CD4-positive, alpha-beta T cell treated with Interleukin-4 for 1 hour (primary cell): Measurements from ENCODE around the gene GRID2IP.

Experiments used
- DNase-seq, 2 donors: peaks; one replicate each; pipeline ENCODE4 v3.0.0-alpha.2; 2020 to 2022

Gene GRID2IP

DNA sequence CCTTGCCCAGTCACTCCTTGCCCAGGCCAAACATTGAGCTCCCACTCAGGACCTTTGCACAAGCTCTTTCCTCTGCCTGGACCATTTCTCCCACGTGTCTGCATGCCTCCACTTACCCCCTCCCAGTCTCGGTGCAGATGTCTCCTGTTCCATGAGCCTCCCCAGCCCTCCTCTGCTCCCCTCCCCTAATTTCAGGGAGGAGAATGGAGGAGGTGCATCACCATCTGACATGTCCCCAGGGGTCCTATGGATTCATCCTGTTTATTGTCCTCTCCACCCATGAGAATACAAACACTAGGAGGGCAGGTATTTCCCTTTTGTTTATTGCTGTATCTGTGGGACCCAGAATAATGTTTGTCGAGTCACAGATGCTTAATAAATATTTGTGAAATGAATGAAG lies 8.6 kb upstream of the GRID2IP start:
- DNase-seq = no peak

DNA sequence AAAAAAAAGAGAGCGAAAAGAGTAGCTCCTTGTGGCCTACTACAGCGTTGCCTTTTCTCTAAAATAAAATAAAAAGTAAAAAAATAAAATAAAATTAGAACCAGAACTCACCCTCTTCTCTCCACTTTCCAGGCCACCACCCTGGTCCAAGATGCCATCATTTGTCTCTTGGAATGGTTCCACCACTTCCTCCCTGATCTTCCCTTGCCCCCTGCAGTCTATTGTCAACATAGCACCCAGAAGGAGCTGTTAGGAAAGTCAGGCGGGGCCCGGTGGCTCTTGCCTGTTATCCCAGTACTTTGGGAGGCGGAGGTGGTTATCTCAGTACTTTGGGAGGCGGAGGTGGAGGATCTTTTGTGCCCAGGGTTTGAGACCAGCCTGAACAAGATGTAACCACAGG lies 7.6 kb upstream of the GRID2IP start:
- no peak for DNase-seq

DNA sequence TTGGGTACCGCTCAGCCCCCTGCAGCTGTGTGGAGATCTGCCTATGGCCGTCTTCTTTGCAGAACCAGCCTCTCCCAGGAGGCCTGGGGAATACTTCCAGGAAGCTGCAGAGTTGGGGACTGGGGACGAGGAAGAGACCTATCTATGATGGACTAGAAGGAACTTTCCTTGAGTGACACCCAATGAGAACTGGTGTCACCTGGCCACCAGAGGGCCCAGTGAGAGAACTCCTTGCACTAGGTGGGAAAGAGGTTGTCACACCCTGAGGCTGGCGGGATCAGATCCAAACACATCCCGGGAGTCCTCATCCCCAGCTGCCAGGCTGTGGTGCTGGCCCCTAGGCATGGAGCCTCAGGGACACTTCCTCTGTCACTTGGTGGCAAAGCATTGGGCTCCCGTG lies 4.9 kb upstream of the GRID2IP start:
- DNase-seq = no peak

DNA sequence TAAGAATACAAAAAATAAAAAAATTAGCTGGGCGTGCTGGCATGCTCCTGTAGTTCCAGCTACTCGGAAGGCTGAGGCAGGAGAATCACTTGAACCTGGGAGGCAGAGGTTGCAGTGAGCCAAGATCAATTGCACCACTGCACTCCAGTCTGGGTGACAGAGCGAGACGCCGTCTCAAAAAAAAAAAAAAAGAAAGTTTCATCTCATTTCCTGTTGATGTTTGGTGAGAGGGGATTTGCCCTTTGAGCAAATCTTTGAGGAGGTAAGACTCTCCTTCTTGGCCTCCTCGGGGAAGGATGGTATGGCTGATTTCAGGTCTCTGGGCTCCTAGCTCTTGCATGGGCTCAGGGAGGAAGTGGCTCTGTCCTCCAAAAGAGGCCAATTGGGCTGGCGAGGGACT lies 3.6 kb upstream of the GRID2IP start:
- DNase-seq = no peak

DNA sequence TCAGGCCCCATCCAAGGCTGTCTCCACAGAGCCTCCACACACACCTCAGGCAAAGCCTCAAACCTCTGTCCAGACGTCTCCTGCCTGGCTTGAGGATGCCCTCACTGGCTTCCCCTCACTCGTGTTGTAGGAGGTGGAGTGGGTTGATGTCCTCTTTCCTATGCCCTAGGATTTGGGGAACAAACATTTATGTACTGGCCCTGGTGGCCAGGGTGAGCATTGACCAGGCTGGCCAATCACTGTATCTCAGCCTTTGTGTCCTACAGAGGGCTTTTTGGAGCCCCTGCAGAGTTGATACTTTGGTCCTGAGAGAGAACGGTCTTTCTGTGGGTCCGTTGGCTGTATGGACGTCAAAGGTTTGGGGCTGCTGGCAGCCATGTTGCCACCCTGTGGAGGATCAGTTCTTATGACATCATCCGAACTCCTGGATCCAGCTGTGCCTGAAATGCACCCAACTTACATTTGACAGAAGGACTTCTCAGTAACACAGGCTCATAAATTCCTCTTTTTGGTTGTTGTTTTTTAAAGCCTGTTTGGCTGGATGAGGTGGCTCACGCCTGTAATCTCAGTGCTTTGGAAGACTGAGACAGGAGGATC lies 2.3 kb upstream of the GRID2IP start:
- DNase-seq = no peak

DNA sequence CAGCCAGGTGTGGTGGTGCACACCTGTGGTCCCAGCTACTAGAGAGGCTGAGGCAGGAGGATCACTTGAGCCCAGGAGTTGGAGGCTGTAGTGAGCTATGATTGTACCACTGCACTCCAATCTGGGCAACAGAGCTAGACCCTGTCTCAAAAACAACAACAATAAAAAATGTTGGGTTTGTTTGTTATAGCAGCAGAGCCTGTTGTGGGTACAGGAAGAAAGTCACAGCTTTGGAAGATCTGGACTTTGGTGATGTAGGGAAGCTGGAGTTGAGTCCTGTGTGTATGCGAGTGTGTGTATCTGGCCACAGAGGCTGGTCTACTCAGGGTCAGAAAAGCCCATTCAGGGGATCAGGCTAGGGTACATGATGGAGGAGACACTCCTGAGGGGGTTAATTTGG lies 3.9 kb downstream of the GRID2IP start:
- DNase-seq = no peak

DNA sequence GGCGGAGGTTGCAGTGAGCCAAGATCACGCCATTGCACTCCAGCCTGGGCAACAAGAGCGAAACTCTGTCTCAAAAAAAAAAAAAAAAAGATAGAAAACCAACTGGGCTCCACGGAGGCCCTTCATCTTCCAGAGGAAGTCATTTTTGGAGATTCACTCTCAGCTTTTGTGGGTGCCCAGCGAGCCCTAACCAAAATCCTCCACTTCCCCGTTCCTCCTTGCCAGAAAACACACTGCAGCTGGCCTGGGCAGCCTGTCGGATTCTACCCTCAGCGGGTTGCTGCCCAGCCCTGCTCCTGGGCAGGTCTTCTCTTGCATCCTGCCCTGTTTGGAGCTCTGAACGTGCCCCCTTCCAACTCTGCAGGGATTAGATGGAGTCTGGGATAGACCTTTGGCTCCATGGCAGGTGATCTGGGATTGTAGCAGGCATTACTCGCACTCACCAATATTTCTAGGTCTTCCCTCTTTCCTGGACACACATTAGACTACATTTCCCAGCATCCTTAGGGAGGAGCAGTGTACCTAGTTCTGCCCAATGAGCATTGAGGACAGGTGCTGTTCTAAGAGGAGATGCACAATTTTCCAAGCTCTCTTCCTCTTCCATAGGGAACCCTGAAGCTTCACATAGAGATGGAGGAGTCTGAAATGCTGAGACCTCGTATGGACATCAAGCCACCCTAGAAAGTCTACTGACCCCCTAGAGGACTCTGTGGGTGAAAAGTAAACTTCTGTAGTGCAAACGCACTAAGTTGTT lies 4.6 kb downstream of the GRID2IP start:
- no peak for DNase-seq

DNA sequence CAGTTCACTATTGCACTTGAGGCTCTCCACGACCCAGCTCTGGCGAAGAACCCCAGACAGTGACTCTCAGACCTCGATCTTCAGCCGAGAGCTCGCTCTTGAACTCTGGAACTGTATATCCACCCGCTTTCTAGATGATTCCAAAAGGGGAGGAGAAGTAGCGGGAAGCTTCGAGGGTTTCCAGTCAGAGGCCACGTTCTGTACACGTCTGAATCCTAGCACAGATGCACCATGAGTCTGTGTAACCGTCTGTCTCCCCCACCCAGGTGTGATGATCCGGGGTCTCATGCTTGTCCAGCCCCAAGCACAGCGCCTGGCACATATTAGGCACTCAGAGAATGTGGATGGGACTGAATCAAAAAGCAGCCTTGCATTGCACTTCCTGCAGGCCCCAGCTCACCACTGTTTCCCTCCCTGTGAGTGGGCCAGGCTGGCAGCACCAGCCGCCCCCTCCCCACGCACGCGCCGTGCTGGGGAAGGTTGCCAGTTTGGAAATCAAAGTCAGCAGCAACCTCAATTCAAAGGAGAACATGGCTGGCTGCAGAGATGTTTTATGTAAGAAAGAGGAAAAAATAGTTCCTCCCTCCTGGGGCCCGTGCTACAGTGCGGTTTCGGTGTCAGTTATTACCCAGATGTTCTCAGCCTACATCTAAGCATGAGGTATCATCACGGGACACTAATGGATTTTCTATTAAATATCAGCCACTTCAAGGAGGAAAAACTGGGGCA lies 5.7 kb downstream of the GRID2IP start:
- no peak for DNase-seq

DNA sequence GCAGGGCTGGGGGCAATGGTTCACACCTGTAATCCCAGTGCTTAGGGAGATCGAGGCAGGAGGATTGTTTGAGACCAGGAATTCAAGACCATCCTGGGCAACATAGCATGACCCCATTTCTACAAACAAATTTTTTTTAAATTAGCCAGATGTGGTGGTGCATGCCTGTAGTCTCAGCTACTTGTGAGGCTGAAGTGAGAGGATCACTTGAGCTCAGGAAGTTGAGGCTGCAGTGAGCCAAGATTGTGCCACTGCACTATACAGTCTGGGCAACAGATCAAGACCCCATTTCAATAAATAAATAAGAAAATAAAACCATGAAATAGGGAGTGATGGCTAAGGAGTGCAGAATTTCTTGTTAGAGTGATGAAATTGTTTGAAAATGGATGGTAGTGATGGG lies 8.9 kb downstream of the GRID2IP start:
- DNase-seq = no peak

DNA sequence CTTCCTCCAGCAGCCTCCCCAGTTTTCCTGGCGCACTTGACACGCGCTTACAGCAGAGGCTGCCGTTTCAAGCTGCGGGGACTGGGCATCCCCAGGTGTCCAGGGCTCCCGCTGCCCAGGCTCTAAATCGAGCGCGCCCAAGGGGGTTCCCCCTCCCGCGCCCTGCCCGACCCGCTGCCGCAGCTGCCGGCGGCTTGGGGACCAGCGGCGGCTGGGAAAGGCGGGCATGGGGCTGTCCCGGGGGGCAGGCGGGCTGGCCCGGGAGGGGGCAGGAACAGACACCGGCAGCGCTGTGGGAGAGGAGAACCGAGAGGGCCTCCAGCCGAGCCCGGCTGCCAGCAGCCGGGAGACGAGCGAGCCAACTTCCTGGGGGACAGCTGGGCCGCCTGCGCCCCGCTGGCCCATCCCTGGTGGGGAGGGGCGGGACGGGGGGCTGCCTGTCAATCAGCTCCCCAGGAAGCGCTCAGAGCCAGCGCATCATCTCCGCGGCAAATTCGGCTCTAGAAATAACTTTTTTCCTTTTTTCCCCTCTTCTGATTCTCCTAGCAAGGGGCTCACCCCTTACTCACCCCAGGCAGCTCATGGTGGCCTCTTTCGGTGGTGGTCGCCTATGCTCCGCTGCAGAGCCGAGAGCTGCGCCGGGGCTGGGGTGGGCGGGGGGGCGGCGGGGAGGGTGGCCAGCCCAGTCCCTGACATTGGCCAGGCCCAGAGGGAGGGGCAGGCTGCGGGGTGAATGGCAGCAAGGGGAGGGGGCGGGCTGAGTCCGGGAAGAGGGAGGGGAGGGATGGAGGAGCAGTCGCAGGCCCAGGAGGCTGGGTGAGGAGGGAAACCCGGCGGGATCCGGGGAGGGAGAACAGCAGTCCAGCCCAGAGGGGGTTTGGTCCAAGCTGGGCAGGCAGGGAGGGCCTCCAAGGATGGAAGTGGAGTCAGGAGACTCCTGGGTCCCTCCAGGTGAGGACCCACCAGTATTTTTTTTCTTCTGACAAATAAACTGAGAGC lies 14.7 kb downstream of the GRID2IP start:
- DNase-seq = no peak

DNA sequence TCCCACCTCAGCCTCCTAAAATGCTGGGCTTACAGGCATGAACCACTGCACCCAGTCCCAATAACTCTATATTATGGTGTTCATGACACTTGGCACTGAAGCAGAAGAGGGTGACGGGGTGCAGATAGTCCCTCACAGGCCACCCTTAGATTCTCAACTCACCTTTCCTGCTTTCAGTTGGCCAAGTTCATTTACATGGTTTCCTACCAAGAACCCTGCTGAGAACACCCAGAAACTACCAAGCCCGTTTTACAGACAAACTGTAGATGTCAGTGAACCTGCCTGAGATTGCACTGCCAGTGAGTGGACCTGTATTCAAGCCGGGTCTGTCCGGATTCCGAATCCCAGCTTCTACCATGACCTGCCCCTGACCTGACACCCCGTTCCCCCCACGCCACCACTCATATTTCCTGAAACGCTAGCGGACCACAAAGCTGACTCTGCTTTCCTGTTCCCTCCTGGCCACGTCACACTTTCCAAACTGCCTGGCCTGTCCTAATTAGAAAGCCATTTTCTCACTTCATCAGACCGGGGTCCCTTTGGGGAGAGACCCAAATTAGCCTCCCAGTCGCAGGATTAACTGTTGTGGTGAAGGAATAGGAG lies 17.3 kb downstream of the GRID2IP start:
- DNase-seq = no peak

DNA sequence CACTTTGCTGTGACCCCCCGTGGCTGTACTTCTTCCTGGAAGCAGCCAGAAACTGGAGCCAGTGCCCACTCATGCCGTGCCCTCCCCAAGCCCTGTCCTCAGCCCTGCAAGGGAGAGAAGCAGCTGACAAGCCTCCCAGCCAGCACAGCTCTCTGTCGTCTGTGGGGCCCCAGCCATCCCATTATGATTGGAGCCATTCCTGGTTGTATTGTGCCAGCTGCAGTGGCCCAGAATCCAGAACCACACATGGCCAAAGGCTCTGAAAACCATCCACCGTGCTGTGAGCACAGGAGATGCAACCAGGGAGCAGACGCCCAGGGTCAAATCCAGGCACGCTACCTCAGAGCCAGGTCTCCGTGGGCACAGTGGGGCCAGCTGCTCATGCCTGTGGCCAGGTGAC lies 18.7 kb downstream of the GRID2IP start:
- no peak for DNase-seq

DNA sequence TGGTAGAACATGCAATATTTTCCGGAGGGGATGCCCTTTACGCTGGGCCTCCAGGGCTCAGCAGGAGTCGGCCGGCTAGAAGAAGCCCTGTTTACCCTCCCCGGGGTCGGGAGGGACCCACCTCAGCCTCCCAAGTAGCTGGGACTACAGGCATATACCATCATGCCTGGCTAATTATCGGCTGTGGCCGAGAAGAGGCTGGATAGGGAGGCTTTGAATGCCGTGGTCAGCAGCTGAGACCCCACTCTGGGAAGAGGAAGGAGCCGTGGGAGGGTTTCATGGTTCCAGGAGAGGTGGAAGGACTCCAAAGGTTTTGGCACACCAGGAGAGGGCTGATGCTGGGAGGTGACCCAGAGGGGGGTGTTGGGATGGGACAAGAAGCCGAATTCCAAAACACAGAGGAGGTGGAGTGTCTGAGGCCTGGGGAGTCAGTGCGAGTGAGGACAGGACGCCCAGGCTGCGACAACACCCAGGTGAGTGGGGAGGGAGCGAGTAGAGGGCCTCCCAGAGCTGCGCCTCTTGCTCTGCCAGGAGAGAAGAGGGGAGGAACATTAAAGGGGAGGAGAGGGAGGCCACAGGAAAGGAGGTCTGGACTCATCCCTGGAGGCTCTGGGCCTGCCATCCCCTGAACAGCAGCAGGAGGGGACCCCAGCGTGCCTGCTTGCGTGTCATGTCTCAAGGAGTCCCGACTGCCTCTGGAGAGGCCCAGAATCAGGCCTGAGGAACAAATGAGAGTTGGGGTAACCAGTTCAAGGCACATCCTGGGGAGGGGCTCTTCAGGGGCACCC lies 19.6 kb downstream of the GRID2IP start:
- DNase-seq = no peak

DNA sequence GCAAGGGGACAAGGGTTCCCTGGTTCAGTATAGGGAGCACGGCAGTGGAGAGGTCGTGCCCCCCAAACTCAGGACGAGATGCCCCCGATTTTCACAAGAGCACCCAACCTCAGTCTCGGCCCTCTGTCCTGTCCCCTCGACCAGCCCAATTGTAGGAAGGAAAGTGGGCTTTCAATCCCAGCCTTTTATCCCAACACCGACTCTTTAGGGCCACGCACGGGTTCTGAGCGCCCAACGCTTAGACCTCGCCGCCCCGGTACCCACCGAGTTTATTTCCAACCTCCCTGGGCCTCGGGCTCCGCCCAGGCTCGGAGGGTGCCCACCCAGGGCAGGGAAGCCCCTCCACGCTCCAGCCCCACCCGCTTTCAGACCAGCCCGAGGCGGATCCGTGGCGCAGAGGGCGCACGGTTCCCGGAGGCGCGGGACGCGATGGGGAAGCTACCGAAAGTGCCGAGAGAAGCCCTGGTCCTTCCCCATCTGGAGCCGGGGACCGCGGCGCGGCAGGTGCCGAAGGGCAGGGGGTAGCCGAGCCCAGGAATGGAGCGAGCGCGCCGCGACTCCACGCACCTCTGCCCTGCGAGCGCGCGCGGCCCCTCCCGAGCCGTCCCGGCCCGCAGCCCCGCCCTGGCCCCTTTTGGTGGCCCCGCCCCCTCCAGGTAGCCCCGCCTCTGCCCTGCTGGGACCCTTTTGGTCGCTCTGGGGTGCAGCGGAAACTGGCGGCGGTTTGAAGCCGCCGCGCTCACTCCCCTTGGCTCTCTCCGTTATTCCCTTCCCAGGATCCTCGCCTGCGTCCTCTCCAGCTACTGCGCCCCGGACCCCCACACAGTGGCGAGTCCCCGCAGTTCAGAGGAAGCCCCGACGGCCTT lies 20.4 kb downstream of the GRID2IP start:
- peak; percentile 69 to 73 for DNase-seq

DNA sequence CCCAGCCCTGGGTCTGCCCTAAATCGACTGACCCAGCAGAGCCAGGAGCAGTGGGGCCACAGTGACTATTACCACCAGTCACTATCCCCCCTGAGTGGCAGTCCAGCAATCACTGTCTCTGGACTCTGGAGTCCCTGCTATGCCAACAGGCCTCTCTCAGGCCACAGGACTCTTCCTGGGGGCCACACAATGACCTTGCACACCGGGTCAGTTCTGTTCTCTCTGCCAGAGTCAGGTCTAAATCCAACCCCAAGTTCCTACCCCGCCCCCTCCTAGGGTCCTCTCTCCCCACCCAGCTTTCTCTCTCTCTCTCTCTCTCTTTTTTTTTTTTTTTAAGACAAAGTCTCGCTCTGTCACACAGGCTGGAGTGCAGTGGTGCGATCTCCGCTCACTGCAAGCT lies 21.6 kb downstream of the GRID2IP start:
- DNase-seq = no peak

DNA sequence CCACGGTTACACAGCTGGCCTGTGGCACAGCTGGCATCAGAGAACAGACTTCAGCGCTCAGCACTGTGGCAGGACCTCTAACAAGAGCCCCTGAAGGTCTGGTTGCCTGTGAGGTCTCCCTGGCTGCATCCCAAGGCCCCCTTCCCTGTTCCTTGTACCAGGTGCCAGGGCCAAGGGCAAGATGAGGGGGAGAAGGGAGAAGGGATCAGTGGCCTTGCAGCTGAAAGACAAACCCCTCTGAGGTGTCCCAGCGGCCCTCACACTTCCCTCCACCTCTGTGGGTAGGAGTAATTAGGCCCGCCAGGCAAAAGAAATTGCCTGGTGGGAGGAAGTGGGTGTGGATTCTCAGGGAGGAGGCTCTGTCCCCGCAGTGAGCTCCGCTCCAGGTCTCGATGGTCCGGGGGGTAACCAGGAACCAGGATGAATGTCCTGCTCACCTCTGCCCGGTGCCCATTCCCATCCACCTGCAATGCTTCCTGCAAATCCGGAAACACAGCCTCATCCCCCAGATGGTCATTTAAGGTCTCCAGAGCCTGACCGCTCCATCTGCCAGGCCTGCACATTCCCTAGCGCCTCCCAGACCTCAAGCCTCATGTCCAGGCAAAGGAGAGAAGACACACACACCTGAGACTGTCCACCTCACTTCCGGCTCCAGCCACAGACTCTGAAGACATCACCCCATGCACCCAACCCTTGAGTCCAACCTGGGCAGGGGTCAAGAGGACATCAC lies 22.7 kb downstream of the GRID2IP start:
- DNase-seq = no peak

DNA sequence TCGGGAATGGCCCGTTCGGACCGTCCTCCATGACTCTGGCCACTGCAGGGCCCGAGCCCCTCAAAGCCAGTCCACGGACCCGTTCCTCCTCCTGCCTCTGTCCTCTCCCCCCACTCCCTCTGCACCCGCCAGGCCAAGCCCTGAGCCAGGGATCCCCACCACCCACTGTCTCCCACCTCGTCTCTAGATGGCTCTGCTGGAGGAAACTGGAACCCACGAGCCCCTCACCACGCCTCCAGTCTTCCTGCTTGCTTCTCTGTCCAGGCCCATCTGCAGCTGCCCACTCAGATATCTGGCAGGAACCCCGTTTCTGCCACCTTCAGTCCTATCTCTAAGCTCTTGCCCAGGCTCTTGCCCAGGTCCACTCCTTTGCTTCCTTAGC lies 24.3 kb downstream of the GRID2IP start:
- no peak for DNase-seq

DNA sequence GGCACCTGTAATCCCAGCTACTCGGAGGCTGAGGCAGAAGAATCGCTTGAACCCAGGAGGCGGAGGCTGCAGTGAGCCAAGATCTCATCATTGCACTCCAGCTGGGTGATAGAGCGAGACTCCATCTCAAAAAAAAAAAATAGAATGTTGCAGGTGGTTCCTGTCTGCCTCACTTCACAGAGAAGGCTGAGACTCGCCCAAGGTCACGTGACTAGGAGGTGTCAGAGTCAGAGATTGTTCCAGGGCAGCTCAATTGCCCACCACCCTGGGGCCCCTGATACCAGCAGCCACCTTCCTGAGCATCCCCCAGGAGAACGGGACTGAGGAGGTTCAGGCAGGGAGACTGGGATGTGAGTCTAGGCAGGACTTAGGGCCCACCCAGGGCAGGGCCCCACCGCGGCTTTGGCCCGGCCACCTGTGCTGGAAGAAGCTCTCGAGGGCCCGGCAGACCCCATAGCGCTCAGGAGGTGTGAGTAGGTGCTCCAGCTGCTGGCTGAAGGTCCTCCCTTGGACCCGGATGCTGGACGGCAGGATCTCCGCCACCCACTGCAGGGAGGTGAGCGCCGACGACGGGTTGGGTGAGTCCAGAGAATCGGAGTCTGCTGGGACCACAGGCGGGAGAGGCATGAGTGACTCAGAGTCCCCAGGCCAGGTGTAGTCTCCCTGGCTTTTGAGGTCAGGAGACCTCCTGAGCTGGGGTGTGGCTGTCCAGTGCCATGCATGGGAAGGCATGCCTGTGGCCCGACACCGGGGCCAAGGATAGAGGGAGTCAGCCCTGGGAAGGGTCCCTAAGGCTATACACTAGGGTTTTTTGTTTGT lies 30.9 kb downstream of the GRID2IP start:
- DNase-seq = peak in 1 of 2 donors; percentile 15

DNA sequence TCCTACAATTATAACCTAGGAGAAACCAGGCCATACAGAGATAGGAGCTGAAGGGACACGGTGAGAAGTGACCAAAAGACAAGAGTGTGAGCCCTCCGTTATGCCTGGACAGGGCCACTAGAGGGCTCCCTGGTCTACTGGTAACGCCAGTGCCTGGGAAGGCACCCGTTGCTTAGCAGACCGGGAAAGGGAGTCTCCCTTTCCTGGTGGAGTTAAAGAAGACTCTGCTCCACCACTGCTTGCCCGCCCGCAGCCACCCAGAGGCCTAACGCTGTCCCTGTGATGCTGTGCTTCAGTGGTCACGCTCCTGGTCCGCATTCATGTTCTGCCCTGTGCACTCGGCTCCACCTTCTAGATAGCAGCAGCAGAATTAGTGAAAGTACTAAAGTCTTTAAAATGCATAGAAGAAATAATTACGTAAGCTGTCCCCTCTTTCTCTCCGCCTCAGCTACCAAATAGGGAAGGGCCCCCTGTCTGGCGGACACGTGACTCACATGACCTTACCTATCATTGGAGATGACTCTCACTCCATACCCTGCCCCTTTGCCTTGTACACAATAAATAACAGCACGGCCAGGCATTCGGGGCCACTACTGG lies 34.8 kb downstream of the GRID2IP start:
- DNase-seq = peak; percentile 68 to 70
